Small intestine (tissue), 7 donors: ENCODE results near the gene LDLRAD2. TPM values are rescaled to one million over a fixed set of nuclear protein-coding genes. Genes with fewer than 3 reads are reported as not detected.

ENCODE experiments used
- DNase-seq, 2 donors: peaks; one replicate each; pipeline versions ENCODE4 v3.0.0 to v3.0.0-alpha.2; 2013
- FAIRE-seq: peaks from 2 replicates; lab custom pipeline; 2012; peaks lifted over from hg19 to GRCh38; lab: Jason Lieb, UNC
- H3K27ac ChIP-seq, 3 donors: one replicate each; pipeline ENCODE4 v1.5.1; 2013; ENCODE audit warnings: low read length in 2 of 3, mild to moderate bottlenecking in 2 of 3, control low read depth in 1 of 3, inconsistent platforms in 1 of 3, low read depth in 1 of 3, moderate library complexity in 1 of 3
- H3K27me3 ChIP-seq, 3 donors: one replicate each; pipeline ENCODE4 v1.6.1; 2013; ENCODE audit warnings: low read length in 3 of 3, inconsistent platforms in 1 of 3; ENCODE audit not compliant: control insufficient read depth in 3 of 3, insufficient read depth in 3 of 3
- H3K36me3 ChIP-seq, 3 donors: one replicate each; pipeline ENCODE4 v1.6.1; 2013; ENCODE audit warnings: low read length in 3 of 3, inconsistent platforms in 1 of 3, low read depth in 1 of 3, mild to moderate bottlenecking in 1 of 3, moderate library complexity in 1 of 3; ENCODE audit not compliant: control insufficient read depth in 3 of 3, insufficient read depth in 2 of 3
- H3K4me1 ChIP-seq, 3 donors: one replicate each; pipeline ENCODE4 v1.6.1; 2013; ENCODE audit warnings: low read length in 2 of 3, inconsistent platforms in 1 of 3, low read depth in 1 of 3, mild to moderate bottlenecking in 1 of 3, moderate library complexity in 1 of 3; ENCODE audit not compliant: control insufficient read depth in 3 of 3, insufficient read depth in 2 of 3
- H3K4me3 ChIP-seq, 3 donors: one replicate each; pipeline ENCODE4 v1.5.1; 2013; ENCODE audit warnings: low read length in 3 of 3, control low read depth in 1 of 3, inconsistent platforms in 1 of 3, low read depth in 1 of 3, mild to moderate bottlenecking in 1 of 3, moderate library complexity in 1 of 3
- H3K9me3 ChIP-seq, 2 donors: one replicate each; pipeline ENCODE4 v1.6.1; 2013; ENCODE audit warnings: low read depth in 1 of 2, low read length in 1 of 2; ENCODE audit not compliant: control insufficient read depth in 2 of 2, insufficient read depth in 1 of 2
- WGBS, 3 donors: extraction: QIAGEN DNeasy Blood & Tissue Kit; methylation state at CpG; one replicate each; pipeline ENCODE4 v1.1.7; 2013; 5-methylcytosine and 5-hydroxymethylcytosine counted together
- polyA plus RNA-seq, 4 donors: library from polyadenylated mRNA; stranded (reverse) in 3 of 4; unstranded in 1 of 4; fragments of 200-250 nt in 3 of 4; fragments of 120-200 nt in 1 of 4; gene quantifications; one replicate each; pipeline versions ENCODE4 v1.2.1 to v1.2.3, GENCODE V29; 2013
- donor health status: healthy with polysubstance abuse.
- donor health status: control.
- donor health status: control.
- donor health status: Bipolar disorder and iron deficiency.
- donor health status: healthy.

The LDLRAD2 gene
- polyA plus RNA-seq, 4 donors, result 0.22 to 1.7 (median 0.83) TPM

- no peak for DNase-seq
- WGBS, 3 donors, result 86 to 94% (median 89%) methylated on average over 2 of the region's 2 CpGs
- no peak for FAIRE-seq
- Histone ChIP-seq H3K4me1 (no peaks in the 10 kb centered on the region), H3K27ac (no peak overlapping the region), H3K9me3 (peaks cover 0 to 15% of the 10 kb centered on the region in 2 donors), H3K4me3 (no peak overlapping the region), H3K27me3 (no peaks in the 10 kb centered on the region), H3K36me3 (no peaks in the 10 kb centered on the region)
These were observed 19.0 kb upstream of the LDLRAD2 start for GRCh38 chr1:21793104-21793503.

- FAIRE-seq, result no peak
- no peak overlapping the region for H3K27ac ChIP-seq
- DNase-seq, result no peak
- H3K27me3 ChIP-seq, result no peaks in the 10 kb centered on the region
- no peak overlapping the region for H3K4me3 ChIP-seq
- H3K36me3 ChIP-seq, result no peaks in the 10 kb centered on the region
- 88 to 96% (median 92%) methylated on average over 2 of the region's 2 CpGs for WGBS, 3 donors
- no peaks in the 10 kb centered on the region for H3K4me1 ChIP-seq
- H3K9me3 ChIP-seq, result peaks cover 0 to 15% of the 10 kb centered on the region in 2 donors
These were observed 17.4 kb upstream of the LDLRAD2 start for GRCh38 chr1:21794656-21795055.

GRCh38 chr1:21795075-21795474 lies 17.0 kb upstream of the LDLRAD2 start:
- Histone ChIP-seq H3K27me3 (no peaks in the 10 kb centered on the region), H3K27ac (no peak overlapping the region), H3K4me1 (no peaks in the 10 kb centered on the region), H3K4me3 (no peak overlapping the region), H3K9me3 (peaks cover 0 to 15% of the 10 kb centered on the region in 2 donors), H3K36me3 (no peaks in the 10 kb centered on the region)
- FAIRE-seq (no peak), DNase-seq (no peak)
- WGBS, 3 donors, result 92 to 95% (median 93%) methylated on average over 6 of the region's 6 CpGs

GRCh38 chr1:21799730-21800129 lies 12.3 kb upstream of the LDLRAD2 start:
- Histone ChIP-seq H3K27ac (no peak overlapping the region), H3K4me3 (no peak overlapping the region), H3K9me3 (peaks cover 0 to 7% of the 10 kb centered on the region in 2 donors), H3K36me3 (no peaks in the 10 kb centered on the region), H3K4me1 (no peaks in the 10 kb centered on the region), H3K27me3 (no peaks in the 10 kb centered on the region)
- WGBS, 3 donors, result 70 to 90% (median 71%) methylated on average over 5 of the region's 5 CpGs
- FAIRE-seq (no peak), DNase-seq (no peak)

GRCh38 chr1:21801100-21801499 lies 11.0 kb upstream of the LDLRAD2 start:
- no peaks in the 10 kb centered on the region for H3K4me1 ChIP-seq
- WGBS, 3 donors, result 91 to 95% (median 92%) methylated on average over 4 of the region's 4 CpGs
- H3K4me3 ChIP-seq, result no peak overlapping the region
- H3K27me3 ChIP-seq, result no peaks in the 10 kb centered on the region
- FAIRE-seq (no peak), DNase-seq (no peak)
- no peaks in the 10 kb centered on the region for H3K9me3 ChIP-seq
- no peak overlapping the region for H3K27ac ChIP-seq
- no peaks in the 10 kb centered on the region for H3K36me3 ChIP-seq

- Histone ChIP-seq H3K27ac (no peak overlapping the region), H3K9me3 (no peaks in the 10 kb centered on the region), H3K36me3 (no peaks in the 10 kb centered on the region), H3K4me3 (no peak overlapping the region), H3K4me1 (no peaks in the 10 kb centered on the region), H3K27me3 (no peaks in the 10 kb centered on the region)
- DNase-seq (no peak), FAIRE-seq (no peak)
- WGBS, 3 donors, result 69 to 82% (median 80%) methylated on average over 2 of the region's 2 CpGs
These were observed 7.5 kb upstream of the LDLRAD2 start for GRCh38 chr1:21804536-21804935.

- FAIRE-seq, result no peak
- DNase-seq, result no peak
- WGBS, 3 donors, result 84 to 96% (median 95%) methylated on average over 3 of the region's 3 CpGs
- Histone ChIP-seq H3K4me1 (peaks cover 0 to 13% (median 0%) of the 10 kb centered on the region in 3 donors), H3K27ac (no peak overlapping the region), H3K9me3 (peaks cover 0 to 3% of the 10 kb centered on the region in 2 donors), H3K27me3 (peaks cover 0 to 2% (median 0%) of the 10 kb centered on the region in 3 donors), H3K4me3 (no peak overlapping the region), H3K36me3 (no peaks in the 10 kb centered on the region)
These were observed 1.5 kb downstream of the LDLRAD2 start for GRCh38 chr1:21813542-21813941.

GRCh38 chr1:21814241-21814918 lies 2.3 kb downstream of the LDLRAD2 start:
- H3K27ac ChIP-seq, result no peak overlapping the region
- no peaks in the 10 kb centered on the region for H3K36me3 ChIP-seq
- peaks cover 0 to 2% (median 0%) of the 10 kb centered on the region in 3 donors for H3K27me3 ChIP-seq
- H3K4me3 ChIP-seq, result peak overlapping the region; percentile 2 to 31 (median 8)
- DNase-seq (peak; percentile 2 to 62), FAIRE-seq (no peak)
- H3K4me1 ChIP-seq, result peaks cover 0 to 14% (median 0%) of the 10 kb centered on the region in 3 donors
- peaks cover 0 to 3% of the 10 kb centered on the region in 2 donors for H3K9me3 ChIP-seq
- WGBS, 3 donors, result 13 to 17% (median 13%) methylated on average over 48 to 65 of the region's 65 CpGs
